ENCODE data around the gene UBE2D4. TPM values are rescaled to one million over a fixed set of nuclear protein-coding genes. Genes with fewer than 3 reads are reported as not detected.
A peak's percentile ranks its signal among the peaks of the same experiment; 100 is the strongest.

The UBE2D4 gene
- 10 to 100 TPM; 11.4 to 12.8 TPM for total RNA-seq

DNA sequence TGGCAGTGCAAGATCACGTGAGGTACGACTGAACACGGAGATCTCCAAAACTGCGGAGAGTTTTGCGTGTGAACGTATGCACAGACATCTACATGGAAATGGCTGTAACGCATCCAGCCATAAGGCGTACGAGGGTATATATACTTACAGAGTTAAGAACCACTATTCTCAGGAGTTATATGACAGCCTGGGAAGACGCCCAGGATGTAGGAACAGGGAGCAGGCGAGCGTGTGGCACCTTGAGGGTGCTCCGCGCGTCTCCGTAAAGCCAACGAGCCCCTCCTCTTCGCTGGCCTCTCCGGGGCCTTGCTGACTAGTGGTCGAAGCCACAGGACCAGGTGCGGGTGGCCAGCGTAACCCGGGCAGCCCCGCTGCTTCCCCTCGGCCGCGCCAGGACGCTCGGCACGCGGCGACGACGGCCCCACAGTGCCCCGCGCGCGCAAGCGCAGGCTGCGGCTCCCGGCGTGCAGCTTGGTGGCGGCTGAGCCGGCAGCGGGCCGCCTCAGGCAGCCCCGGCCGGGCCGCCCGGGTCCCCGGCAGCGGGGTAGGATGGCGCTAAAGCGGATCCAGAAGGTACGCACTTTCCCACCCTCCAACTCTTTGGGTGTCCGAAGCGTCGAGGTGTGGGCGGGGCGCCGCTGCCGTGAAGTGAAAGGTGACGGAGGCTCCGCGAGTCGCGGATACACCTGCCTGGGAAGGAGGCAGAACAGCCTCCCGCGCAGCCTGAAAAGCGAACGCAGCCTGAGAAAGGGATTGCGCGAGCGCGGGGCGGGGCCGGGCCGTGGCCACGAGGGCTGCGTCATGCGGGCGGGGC lies at the start of gene UBE2D4:
Gene UBE2D4, plus strand, starts transcription at position 453 of the 814 bp plus-strand sequence. Its CDS starts 97 bp downstream, at position 550.
- intact Hi-C loops (cut with micrococcal nuclease), result loop anchor here (1.0 to 5.0 kb wide), 9 partner anchors 20 to 993 kb away; partner anchors contain the start of genes H2AZ2, MRPL32, MRPS24 and POLD2
- H3K4me1 Mint-ChIP-seq (ENCODE audit: low read depth), result peaks cover 33% of the 10 kb centered on the region
- DNase-seq, result peak; percentile 91
- peak within 1 kb of the TSS; percentile 88 for H3K27ac Mint-ChIP-seq
- no peaks in the 10 kb centered on the region for H3K27me3 Mint-ChIP-seq (ENCODE audit: low read depth)
- H3K4me3 Mint-ChIP-seq, result peak within 1 kb of the TSS; percentile 90
- CTCF ChIA-PET, result no interaction called here
- peaks cover 2% of the 10 kb centered on the region for H3K9me3 Mint-ChIP-seq
- H3K36me3 Mint-ChIP-seq (ENCODE audit: low read depth), result peaks cover 27% of the 10 kb centered on the region

DNA sequence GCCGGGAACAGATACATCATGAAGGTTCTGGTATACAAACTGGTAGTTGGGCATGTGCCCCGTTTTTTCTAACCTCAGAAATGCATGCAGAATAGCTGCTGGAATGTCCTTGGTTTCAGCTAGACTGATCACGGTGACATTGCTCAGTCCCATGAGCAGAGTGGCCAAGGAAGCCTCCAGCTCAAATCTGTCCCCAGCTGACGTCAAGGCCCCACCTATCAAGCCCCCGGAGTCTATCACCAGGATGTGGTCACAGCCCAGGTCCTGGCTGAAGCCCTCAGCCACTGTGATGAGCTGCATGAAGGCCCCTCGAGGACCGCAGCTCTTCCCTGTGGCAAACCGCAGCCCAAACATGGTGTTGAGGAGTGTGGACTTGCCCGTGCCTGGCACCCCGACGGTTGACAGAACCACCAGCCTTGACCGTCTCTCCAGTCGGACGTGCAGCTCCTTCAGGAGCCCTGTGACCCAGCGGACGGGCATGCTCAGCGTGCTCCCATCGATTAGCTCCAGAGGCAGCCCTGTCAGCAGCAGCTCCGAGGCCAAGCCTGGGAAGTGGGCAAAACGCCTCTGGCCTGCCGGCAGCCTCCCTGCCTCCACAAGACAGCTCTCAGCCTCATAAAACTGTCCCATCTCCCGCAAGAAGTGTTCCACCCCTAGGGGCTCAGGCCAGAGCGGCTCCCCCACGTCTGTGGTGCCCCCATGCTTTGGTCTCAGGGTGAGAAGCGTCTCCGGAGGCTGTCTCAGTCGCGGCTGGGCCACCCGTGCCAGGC lies 49.1 kb upstream of the UBE2D4 start:
- Mint-ChIP-seq H3K9me3 (no peaks in the 10 kb centered on the region), H3K36me3 (ENCODE audit: low read depth) (peaks cover 45% of the 10 kb centered on the region), H3K4me3 (no peak overlapping the region), H3K4me1 (ENCODE audit: low read depth) (peaks cover 3% of the 10 kb centered on the region), H3K27ac (no peak overlapping the region), H3K27me3 (ENCODE audit: low read depth) (no peaks in the 10 kb centered on the region)
- intact Hi-C loops (cut with micrococcal nuclease), result no loop called here
- CTCF ChIA-PET, result no interaction called here
- no peak for DNase-seq

DNA sequence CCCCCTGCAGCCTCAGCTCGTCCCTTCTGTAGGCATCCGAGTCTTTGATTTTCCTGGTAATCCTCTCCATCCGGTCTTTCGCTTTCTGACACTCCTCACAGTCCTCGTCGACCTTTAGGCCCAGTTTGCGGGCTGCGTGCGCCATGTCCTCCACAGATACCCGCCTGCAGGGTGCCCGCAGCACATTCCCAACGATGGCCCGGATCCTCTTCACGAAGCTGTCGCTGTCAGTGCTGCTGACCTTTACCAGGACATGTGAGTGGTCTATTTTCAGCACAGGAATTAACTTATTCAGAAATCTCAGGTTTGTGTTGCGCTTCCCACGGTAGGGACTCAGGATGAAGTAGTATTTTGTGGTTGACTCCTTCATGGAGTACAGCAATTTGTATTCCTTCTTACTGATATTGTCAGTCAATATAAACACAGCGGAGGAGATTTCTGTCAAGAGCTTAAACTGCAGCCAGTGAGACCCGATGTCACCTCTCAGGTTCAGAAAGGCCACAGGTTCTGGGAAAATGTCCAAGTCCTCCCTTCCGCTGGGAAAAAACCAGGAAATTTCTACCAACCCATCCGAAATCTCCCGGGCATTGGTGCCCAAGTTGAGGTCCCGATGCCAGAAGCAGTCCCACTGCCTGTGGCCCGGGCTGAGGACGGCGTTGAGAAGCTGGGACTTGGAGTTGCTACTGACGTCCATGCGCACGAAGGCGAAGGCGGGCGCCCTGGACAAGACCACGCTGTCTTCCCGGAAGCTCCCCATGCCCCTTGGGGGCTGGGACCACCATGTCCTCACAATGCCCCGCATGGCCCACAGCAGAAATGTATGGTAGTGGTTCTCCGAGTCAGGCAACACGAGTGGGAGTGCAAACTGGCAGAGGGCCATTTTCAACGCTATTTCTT lies 48.0 kb upstream of the UBE2D4 start:
- Mint-ChIP-seq H3K27me3 (ENCODE audit: low read depth) (no peaks in the 10 kb centered on the region), H3K4me1 (ENCODE audit: low read depth) (no peaks in the 10 kb centered on the region), H3K9me3 (no peaks in the 10 kb centered on the region), H3K4me3 (no peak overlapping the region), H3K27ac (no peak overlapping the region), H3K36me3 (ENCODE audit: low read depth) (peaks cover 47% of the 10 kb centered on the region)
- CTCF ChIA-PET, result interaction anchor here (1.2 kb wide), 1 partner anchor 16 kb away, joined by 4 read pairs; no protein-coding TSS in a partner anchor
- intact Hi-C loops (cut with micrococcal nuclease), result no loop called here
- no peak for DNase-seq

DNA sequence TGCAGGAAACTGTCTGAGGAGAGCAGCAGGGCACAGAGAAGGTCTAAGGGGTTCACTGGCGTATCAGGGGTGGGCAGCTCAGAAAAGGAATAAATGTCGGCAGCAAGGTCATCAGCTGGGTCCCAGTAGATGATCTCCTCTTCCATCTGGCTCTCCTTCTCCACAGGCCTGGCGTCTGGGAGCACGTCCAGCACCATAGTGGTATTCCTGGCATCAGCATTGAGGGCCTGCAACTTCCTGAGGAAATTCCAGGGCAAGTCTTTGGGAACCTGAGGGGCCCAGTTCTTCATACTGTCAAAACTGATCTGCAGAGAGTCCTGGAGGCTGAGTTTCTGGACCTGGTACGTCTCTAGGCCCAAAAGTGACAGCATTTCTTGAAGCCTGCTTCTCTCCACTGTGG lies 47.4 kb upstream of the UBE2D4 start:
- Mint-ChIP-seq H3K4me3 (no peak overlapping the region), H3K27ac (no peak overlapping the region), H3K4me1 (ENCODE audit: low read depth) (no peaks in the 10 kb centered on the region), H3K36me3 (ENCODE audit: low read depth) (peaks cover 50% of the 10 kb centered on the region), H3K27me3 (ENCODE audit: low read depth) (no peaks in the 10 kb centered on the region), H3K9me3 (no peaks in the 10 kb centered on the region)
- intact Hi-C loops (cut with micrococcal nuclease), result no loop called here
- CTCF ChIA-PET, result interaction anchor here (1.2 kb wide), 1 partner anchor 15 kb away, joined by 4 read pairs; no protein-coding TSS in a partner anchor
- no peak for DNase-seq

DNA sequence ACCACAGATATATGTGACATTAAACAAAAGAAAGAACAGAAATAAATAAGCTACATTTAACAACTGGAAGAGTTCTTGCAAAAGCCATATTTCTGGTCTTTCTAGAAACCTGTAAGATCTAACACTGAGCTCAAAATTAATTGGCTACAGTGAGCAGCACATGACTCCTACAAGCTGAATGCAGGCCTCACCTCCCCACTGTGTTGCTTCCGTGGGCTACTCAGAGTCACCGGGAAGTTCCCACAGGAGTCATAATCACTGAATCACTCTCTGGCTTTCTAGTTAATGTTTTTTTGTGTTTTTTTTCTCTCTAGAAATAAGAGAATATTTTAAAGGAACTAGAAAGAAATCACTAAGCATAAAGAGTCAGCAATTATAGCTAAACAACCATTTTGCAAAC lies 46.8 kb upstream of the UBE2D4 start:
- Mint-ChIP-seq H3K27me3 (ENCODE audit: low read depth) (no peaks in the 10 kb centered on the region), H3K27ac (no peak overlapping the region), H3K4me3 (no peak overlapping the region), H3K9me3 (no peaks in the 10 kb centered on the region), H3K4me1 (ENCODE audit: low read depth) (no peaks in the 10 kb centered on the region), H3K36me3 (ENCODE audit: low read depth) (peaks cover 52% of the 10 kb centered on the region)
- intact Hi-C loops (cut with micrococcal nuclease), result no loop called here
- CTCF ChIA-PET, result interaction anchor here (1.2 to 1.5 kb wide), 2 partner anchors 15 to 120 kb away, joined by 3 to 4 read pairs; no protein-coding TSS in a partner anchor
- no peak for DNase-seq

DNA sequence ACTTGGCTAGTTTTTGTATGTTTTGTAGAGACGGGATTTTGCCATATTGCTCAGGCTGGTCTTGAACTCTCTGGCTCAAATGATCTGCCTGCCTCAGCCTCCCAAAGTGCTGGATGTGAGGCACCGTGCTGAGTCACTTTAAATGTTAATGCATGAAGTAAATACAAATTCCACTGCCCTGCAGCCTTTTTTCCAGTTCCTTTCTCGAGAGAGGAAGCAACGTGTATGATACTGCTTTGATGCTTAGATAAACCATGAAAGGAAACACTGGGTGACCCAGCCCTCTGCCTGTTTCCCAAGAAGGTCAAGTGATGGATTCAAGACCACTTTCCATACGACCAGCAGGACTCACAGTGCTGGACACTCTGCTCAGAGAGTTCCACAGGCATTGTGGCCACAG lies 45.6 kb upstream of the UBE2D4 start:
- Mint-ChIP-seq H3K4me3 (no peak overlapping the region), H3K27ac (no peak overlapping the region), H3K36me3 (ENCODE audit: low read depth) (peaks cover 49% of the 10 kb centered on the region), H3K4me1 (ENCODE audit: low read depth) (no peaks in the 10 kb centered on the region), H3K27me3 (ENCODE audit: low read depth) (no peaks in the 10 kb centered on the region), H3K9me3 (no peaks in the 10 kb centered on the region)
- DNase-seq, result no peak
- CTCF ChIA-PET, result interaction anchor here (0.6 to 1.5 kb wide), 2 partner anchors 121 to 465 kb away, joined by 3 read pairs; no protein-coding TSS in a partner anchor
- intact Hi-C loops (cut with micrococcal nuclease), result no loop called here

DNA sequence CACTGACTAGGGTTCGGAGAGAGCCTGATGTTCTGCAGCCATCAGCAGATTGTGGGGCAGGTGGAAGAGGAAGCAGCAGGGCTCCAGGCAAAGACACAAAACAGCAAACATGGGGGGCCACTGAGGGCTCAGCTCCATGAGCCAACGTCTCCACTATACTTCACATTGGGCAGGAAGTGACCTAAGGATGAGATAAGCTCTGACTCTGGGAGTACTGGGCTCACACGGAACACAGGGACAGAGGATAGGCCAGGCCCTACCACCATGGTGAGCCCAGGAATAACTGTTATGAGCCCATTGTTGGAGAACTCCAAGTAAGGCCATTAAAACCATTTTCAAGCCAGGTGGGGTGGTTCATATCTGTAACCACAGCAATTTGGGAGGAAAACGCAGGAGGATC lies 42.0 kb upstream of the UBE2D4 start:
- peaks cover 23% of the 10 kb centered on the region for H3K36me3 Mint-ChIP-seq (ENCODE audit: low read depth)
- H3K4me3 Mint-ChIP-seq, result no peak overlapping the region
- DNase-seq, result no peak
- intact Hi-C loops (cut with micrococcal nuclease), result no loop called here
- no peaks in the 10 kb centered on the region for H3K27me3 Mint-ChIP-seq (ENCODE audit: low read depth)
- no peaks in the 10 kb centered on the region for H3K9me3 Mint-ChIP-seq
- H3K4me1 Mint-ChIP-seq (ENCODE audit: low read depth), result peaks cover 8% of the 10 kb centered on the region
- peak overlapping the region; percentile 3 for H3K27ac Mint-ChIP-seq
- CTCF ChIA-PET, result no interaction called here

DNA sequence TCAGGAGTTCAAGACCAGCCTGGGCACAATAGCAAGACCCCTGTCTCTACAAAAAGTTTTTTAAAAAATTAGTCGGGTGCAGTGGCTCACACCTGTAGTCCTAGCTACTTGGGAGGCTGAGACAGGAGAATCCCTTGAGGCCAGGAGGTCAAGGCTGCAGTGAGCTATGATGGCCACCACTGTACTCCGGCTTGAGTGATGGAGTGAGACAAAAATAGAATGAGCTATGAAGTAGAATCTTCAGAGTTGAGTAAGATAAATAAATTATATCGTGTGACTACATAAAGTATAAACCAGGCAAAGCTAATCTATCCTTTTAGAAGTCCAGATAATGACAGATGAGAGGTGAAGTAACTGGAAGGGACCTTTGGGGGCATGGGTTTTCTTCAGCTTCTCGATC lies 41.6 kb upstream of the UBE2D4 start:
- no peak overlapping the region for H3K27ac Mint-ChIP-seq
- no peaks in the 10 kb centered on the region for H3K9me3 Mint-ChIP-seq
- no peak overlapping the region for H3K4me3 Mint-ChIP-seq
- no peak for DNase-seq
- no peaks in the 10 kb centered on the region for H3K27me3 Mint-ChIP-seq (ENCODE audit: low read depth)
- CTCF ChIA-PET, result no interaction called here
- H3K4me1 Mint-ChIP-seq (ENCODE audit: low read depth), result peaks cover 12% of the 10 kb centered on the region
- peaks cover 22% of the 10 kb centered on the region for H3K36me3 Mint-ChIP-seq (ENCODE audit: low read depth)
- intact Hi-C loops (cut with micrococcal nuclease), result no loop called here

DNA sequence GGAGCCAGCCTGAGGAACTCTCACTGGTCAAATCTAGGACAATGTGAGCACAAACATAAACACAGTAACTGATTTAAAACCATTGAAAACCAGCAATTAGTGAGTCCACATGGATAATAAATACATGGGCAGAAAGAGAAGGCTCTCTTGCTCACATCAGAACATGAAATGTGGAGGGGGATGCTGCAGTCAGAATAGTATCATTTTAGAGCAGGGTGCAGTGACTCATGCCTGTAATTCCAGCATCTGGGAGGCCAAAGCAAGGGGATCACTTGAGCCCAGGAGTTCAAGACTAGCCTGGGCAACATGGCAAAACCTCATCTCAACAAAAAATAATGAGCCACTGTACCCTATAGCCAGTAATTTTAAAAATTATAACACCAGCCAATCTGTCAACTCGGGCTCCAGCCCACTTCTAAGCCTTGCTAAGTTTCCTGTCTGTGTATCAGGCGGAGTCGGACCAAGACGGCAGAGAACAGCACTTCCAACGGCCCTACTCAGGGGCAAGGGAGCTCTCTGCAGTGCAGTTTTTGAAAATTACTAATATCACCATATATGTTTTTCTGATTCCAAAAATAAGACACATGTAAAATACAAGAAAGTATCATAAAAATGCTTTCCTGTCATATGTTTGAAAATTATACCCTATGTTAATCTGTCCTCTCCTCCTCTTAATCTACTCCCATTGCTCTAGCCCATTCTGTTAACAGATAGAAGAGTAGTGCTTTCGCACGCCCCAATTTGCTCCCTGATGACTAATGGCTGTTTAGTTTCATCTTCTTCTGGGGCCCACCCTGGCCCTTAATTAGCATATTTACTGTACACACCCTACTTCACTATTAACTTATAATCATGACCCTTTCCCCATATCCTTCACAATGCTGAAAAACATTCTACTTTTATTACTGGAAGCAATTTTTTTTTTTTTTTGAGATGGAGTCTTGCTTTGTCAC lies 37.0 kb upstream of the UBE2D4 start:
- Mint-ChIP-seq H3K4me1 (ENCODE audit: low read depth) (peaks cover 42% of the 10 kb centered on the region), H3K9me3 (no peaks in the 10 kb centered on the region), H3K27ac (no peak overlapping the region), H3K4me3 (no peak overlapping the region), H3K36me3 (ENCODE audit: low read depth) (peaks cover 2% of the 10 kb centered on the region), H3K27me3 (ENCODE audit: low read depth) (no peaks in the 10 kb centered on the region)
- intact Hi-C loops (cut with micrococcal nuclease), result no loop called here
- peak; percentile 59 for DNase-seq
- CTCF ChIA-PET, result no interaction called here

DNA sequence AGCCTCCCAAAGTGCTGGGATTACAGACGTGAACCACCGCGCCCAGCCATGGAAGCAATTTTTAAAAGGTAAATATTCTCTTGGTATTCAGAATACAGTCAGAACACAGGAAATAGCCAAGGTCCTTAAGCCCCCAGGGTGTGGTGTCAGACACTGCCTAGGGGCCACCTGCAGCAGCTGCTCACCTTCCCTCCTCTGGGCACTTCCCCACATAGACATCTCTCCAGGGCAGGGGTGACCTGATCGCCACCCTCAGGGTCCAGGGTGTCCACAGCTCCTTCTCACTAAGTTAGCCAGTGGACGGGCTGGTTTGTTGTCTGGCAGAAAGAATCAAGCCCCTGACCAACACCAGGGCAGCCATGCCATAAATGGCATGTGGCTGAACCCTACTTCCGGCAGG lies 35.8 kb upstream of the UBE2D4 start:
- peaks cover 42% of the 10 kb centered on the region for H3K4me1 Mint-ChIP-seq (ENCODE audit: low read depth)
- no peak overlapping the region for H3K27ac Mint-ChIP-seq

More for the DNA sequence above, 35.8 kb upstream of the UBE2D4 start:
- CTCF ChIA-PET, result no interaction called here
- Mint-ChIP-seq H3K9me3 (no peaks in the 10 kb centered on the region), H3K4me3 (no peak overlapping the region), H3K36me3 (ENCODE audit: low read depth) (peaks cover 2% of the 10 kb centered on the region), H3K27me3 (ENCODE audit: low read depth) (no peaks in the 10 kb centered on the region)
- intact Hi-C loops (cut with micrococcal nuclease), result no loop called here
- DNase-seq, result no peak
